Fibroblast of mammary gland (primary cell): ENCODE measurements around the gene ACACA.

Source experiments
- DNase-seq: peaks from one replicate; pipeline ENCODE4 v3.0.0-alpha.2; 2010; ENCODE audit warnings: low read depth
- H3K4me3 ChIP-seq: 2 replicates; pipeline ENCODE4 v1.5.1; 2011; ENCODE audit warnings: low read depth, mild to moderate bottlenecking, low read length, moderate library complexity; ENCODE audit not compliant: control insufficient read depth
- TF ChIP-seq, protein P1 (sequence below): conservative IDR thresholded peaks from 2 replicates; pipeline ENCODE4 v1.5.1; 2011; ENCODE audit warnings: low read depth, low read length, inconsistent platforms; ENCODE audit not compliant: control insufficient read depth, insufficient read depth

Gene ACACA

DNA sequence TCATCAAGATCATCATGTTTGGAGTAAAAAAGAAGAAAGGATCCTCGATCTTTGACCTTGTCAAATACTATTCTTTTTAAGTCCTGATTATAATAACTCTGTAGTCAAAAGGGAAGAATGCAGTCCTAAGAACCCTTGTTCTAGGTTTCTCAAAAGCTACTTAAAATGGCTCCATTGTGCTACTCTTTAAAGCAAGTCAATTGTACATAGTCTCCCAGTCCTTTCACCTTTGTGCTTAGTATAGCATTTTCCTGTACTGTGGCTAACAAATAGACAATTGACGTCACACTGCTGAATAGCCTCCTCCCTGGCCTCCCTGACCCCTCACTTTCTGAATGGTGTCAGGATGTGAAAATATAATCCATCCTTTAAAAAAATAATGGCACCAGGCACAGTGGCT lies 285.0 kb downstream of the ACACA start:
- TF ChIP-seq, protein P1, sequence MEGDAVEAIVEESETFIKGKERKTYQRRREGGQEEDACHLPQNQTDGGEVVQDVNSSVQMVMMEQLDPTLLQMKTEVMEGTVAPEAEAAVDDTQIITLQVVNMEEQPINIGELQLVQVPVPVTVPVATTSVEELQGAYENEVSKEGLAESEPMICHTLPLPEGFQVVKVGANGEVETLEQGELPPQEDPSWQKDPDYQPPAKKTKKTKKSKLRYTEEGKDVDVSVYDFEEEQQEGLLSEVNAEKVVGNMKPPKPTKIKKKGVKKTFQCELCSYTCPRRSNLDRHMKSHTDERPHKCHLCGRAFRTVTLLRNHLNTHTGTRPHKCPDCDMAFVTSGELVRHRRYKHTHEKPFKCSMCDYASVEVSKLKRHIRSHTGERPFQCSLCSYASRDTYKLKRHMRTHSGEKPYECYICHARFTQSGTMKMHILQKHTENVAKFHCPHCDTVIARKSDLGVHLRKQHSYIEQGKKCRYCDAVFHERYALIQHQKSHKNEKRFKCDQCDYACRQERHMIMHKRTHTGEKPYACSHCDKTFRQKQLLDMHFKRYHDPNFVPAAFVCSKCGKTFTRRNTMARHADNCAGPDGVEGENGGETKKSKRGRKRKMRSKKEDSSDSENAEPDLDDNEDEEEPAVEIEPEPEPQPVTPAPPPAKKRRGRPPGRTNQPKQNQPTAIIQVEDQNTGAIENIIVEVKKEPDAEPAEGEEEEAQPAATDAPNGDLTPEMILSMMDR, result no peak

DNA sequence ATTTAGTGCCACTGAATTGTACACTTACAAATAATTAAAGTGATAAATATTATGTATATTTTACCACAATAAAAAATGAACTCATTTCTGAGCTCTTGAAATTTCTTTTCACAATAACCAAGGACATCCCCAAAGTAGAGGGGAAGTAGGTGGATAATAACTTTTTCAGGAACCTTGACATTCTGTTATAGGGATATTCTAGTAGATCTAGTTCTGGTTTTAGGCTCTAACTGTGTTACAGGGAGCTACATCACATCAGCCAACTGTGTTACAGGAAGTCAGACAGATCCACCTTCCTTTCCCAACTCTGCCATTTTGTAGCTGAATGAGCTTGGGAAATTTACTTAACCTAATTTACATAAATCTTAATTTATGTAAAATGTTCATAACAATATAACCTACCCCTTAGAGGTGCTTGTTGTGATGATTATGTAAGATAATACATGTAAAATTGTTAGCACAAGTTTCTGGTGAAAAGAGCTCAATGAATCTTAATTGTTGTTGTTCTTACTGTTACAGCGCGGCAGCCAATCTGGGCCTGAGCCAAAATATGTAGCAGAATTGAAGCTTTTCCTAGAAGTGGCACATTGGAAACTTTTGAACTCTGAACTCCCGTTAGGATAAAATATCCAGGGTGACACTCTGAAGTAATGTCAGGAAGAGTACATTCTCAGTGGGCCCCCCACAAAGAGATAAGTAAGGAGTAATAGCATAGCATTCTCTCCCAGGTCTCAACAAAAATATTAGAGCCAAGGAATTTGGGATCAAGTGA lies 288.1 kb downstream of the ACACA start:
- no peak overlapping the region for H3K4me3 ChIP-seq
- DNase-seq, result no peak
- TF ChIP-seq, protein P1, result no peak

More for the DNA sequence above, 285.0 kb downstream of the ACACA start:
- DNase-seq, result no peak
- H3K4me3 ChIP-seq, result no peak overlapping the region

DNA sequence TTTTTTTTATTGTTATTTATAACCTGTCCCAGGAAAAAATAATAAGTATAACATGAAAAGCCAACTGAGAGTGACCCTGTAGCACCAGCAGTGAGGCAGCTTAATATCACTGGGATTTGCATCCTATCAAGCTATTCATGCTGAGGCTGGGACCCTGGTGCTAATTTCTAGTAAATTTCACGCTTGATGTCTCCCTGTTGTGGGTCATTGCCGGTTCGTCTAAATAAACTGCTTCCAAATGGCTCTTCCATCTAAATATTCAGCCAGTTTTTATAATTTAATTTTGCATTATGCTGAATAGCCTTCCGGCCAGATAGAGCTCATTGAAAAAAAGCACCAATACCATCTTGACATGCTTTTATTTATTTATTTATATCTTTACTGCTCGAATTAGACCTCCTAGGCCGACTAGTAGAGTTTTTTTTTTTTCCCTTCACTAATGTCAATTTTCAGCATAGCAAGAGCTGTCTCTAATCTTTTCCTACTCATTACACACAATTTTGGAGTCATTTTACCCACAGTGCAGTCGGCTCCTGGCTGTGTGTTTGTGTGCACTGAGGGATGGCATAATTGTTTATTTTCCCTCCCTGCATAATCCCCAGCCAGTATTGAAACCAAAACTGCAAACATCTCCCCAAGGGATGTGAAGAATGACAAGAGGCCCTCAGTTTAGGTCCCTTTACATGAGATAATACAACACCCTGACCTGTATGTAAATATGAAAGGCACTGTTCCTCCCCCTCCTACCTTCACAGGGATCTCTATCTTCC lies 289.1 kb downstream of the ACACA start:
- no peak for DNase-seq
- no peak overlapping the region for H3K4me3 ChIP-seq
- TF ChIP-seq, protein P1, result no peak

DNA sequence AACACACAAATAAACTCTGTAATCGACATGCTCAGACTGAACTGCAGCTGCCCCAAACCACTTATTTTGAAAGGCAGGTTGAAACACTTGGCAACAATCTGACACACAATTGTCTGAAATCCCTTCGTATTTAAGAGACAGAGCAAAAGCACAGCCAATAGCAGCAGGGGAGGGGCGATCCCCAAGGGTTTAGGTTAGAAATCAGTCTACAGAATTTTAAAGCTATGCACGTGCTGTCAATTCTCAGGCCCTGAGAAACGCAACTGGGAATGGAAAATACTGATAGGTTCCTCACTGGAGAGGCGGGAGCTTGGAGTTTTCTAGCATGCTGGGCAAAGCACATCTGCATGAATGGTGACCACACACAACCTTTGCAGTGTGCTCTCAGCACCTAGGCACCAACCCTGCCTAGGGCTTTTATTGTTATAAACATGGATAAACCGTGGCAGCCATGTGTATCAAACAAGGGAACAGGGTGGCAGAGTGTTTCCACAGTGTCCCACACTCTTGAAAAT lies 289.9 kb downstream of the ACACA start:
- TF ChIP-seq, protein P1, result no peak

DNA sequence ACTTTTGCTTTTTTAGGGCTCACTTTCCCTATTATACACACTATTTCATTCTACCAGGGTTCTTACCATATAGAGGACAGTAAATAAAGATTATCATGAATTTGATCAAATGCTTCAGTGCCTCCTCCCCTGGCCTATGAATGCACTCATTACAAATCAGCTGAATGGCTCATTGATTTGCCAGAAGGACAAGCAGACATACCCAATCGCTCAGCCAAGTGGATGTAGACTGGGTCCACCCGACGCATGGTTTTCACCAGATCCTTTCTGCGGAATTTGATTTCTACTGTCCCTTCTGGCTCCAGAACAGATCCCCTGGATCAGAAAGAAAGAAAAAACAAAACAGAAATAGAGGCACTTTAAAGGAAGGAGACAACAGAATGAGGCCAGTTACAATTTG lies 295.3 kb downstream of the ACACA start:
- TF ChIP-seq, protein P1, result no peak
- DNase-seq, result no peak
- H3K4me3 ChIP-seq, result no peak overlapping the region

More for the DNA sequence above, 289.9 kb downstream of the ACACA start:
- DNase-seq, result no peak
- no peak overlapping the region for H3K4me3 ChIP-seq

DNA sequence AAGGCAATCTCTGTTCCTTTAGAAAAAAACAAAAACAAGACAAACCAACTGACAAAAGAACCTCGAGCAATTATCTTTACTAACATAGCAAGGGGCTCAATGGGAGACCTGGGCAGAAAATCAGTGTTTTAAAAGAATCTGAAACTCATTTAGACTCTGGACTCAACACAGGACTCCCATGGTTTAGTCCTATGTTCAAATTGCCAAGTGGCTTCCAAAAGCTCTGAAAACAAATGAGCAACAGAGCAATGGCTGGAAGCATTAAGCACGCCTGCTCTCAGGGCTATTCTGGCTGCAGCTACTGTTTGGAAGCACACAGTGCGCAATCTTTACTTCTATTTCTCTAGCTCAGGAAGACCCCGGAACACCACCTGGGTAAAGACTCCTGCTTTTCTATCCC lies 295.9 kb downstream of the ACACA start:
- no peak for DNase-seq
- TF ChIP-seq, protein P1, result no peak
- no peak overlapping the region for H3K4me3 ChIP-seq
